ENCODE measurements around the gene RNF212B. TPM values are rescaled to one million over a fixed set of nuclear protein-coding genes. Genes with fewer than 3 reads are reported as not detected.
"Not testable (repeated sequence)": the region's sequence is repeated elsewhere in the genome, so short reads cannot be mapped to it uniquely, and the experiment has no call there.

RNF212B gene
- polyA plus RNA-seq, 3 donors from 2014 or later: not detected

DNA sequence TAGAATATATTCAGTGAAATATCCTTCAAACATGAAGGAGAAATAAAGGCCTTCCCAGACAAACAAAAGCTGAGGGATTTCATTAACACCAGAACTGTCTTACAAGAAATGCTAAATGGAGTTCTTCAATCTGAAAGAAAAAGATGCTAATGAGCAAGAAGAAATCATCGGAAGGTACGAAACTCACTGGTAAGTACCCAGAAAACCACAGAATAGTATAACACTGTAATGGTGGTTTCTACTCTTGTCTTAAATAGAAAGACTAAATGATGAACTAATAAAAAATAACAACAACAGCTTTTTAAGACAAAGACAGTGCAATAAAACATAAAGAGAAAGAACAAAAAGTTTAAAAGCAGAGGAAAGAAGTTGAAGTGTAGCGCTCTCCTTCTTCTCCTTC, 18.7 kb upstream of the RNF212B start:
- no peak for DNase-seq
- Mint-ChIP-seq H3K27ac (no peak overlapping the region), H3K27me3 (ENCODE audit: low read depth in 3 of 3) (peaks cover 1 to 8% (median 6%) of the 10 kb centered on the region in 3 donors)

DNA sequence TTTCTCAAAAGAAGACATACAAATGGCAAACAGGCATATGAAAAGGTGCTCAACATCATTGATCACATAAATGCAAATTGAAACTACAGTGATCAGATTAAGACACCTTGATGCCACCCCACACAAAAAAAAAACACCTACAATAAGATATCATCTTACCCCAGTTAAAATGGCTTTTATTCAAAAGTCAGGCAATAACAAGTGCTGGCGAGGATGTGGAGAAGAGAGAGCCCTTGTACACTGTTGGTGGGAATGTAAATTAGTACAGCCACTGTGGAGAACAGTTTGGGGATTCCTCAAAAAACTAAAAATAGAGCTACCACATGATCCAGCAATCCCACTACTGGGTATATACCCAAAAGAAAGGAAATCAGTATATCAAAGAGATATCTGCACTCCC, 12.8 kb upstream of the RNF212B start:
- DNase-seq; H3K9me3 Mint-ChIP-seq; H3K27me3 Mint-ChIP-seq (ENCODE audit: low read depth in 3 of 3); H3K36me3 Mint-ChIP-seq; H3K4me3 Mint-ChIP-seq; H3K27ac Mint-ChIP-seq; H3K4me1 Mint-ChIP-seq: not testable (repeated sequence)

More for the DNA sequence above, 18.7 kb upstream of the RNF212B start:
- no peak overlapping the region for H3K4me3 Mint-ChIP-seq
- H3K4me1 Mint-ChIP-seq: no peaks in the 10 kb centered on the region
- no peaks in the 10 kb centered on the region for H3K9me3 Mint-ChIP-seq
- no peaks in the 10 kb centered on the region for H3K36me3 Mint-ChIP-seq

DNA sequence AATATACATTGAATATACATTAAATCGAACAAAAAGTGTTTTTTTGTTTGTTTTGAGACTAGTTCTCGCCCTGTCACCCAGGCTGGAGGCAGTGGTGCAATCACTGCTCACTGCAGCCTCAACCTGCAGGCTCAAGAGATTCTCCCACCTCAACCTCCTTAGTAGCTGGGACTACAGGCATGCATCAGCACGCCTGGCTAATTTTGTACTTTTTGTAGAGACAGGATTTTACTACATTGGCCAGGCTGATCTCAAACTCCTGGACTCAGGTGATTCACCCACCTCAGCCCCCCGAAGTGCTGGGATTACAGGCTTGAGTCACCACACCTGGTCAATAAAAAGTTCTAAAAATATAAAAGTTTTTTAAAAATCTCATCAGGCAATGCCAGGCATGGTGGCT, 10.2 kb upstream of the RNF212B start:
- no peaks in the 10 kb centered on the region for H3K9me3 Mint-ChIP-seq
- H3K4me3 Mint-ChIP-seq: no peak overlapping the region
- H3K36me3 Mint-ChIP-seq: peaks cover 0 to 3% (median 0%) of the 10 kb centered on the region in 3 donors
- no peaks in the 10 kb centered on the region for H3K4me1 Mint-ChIP-seq
- DNase-seq: no peak
- peaks cover 4 to 10% (median 7%) of the 10 kb centered on the region in 3 donors for H3K27me3 Mint-ChIP-seq (ENCODE audit: low read depth in 3 of 3)
- no peak overlapping the region for H3K27ac Mint-ChIP-seq

DNA sequence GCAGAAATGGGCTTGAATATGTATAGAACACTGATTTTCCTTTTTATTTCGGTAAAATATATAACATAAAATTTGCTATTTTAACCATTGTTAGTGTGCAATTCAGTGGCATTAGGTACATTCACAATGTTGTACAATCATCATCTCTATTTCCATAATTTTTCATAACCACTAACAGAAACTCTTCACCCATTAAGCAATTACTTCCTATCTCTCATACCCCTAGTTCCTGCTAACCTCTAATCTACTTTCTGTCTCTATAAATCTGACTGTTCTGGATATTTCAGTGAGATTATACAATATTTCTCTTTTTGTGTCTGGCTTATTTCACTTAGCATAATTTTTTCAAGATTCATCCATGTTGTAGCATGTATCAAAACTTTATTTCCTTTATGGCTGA, 8.9 kb upstream of the RNF212B start:
- Mint-ChIP-seq H3K4me1 (no peaks in the 10 kb centered on the region), H3K27ac (no peak overlapping the region), H3K9me3 (no peaks in the 10 kb centered on the region), H3K27me3 (ENCODE audit: low read depth in 3 of 3) (peaks cover 2 to 10% (median 7%) of the 10 kb centered on the region in 3 donors), H3K36me3 (peaks cover 0 to 3% (median 0%) of the 10 kb centered on the region in 3 donors), H3K4me3 (no peak overlapping the region)
- no peak for DNase-seq

DNA sequence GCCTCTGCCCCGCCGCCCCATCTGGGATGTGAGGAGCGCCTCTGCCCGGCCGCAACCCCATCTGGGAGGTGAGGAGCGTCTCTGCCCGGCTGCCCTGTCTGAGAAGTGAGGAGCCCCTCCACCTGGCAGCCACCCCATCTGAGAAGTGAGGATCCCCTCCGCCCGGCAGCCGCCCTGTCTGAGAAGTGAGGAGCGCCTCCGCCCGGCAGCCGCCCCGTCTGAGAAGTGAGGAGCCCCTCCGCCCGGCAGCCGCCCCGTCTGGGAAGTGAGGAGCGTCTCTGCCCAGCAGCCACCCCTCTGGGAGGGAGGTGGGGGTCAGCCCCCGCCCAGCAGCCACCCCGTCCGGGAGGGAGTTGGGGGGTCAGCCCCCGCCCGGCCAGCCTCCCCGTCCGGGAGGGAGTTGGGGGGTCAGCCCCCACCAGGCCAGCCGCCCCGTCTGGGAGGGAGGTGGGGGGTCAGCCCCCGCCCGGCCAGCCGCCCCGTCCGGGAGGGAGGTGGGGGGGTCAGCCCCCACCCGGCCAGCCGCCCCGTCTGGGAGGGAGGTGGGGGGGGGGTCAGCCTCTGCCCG, 5.4 kb upstream of the RNF212B start:
- not testable (repeated sequence) for H3K4me3 Mint-ChIP-seq; H3K27me3 Mint-ChIP-seq (ENCODE audit: low read depth in 3 of 3); H3K36me3 Mint-ChIP-seq; DNase-seq; H3K9me3 Mint-ChIP-seq; H3K27ac Mint-ChIP-seq; H3K4me1 Mint-ChIP-seq

DNA sequence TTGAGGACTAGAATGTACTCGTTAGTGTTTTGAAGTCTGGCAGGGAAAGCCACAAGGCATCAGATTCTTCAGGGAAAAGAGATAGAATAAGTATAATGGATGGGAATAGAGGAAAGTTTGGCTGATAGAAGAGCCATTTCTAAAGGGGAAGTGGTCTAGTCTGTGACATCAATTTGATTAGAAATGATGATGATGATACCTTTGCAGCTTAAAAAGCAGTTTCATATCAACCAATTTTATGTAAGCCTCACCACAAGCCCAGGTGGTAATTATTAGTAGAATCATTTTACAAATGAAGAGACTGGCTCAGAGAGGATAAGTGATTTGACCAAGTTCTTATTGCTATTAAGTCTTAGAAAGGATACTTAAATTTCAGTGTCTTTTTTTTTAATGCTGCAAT, 2.9 kb downstream of the RNF212B start:
- Mint-ChIP-seq H3K4me3 (no peak overlapping the region), H3K27me3 (ENCODE audit: low read depth in 3 of 3) (peaks cover 0 to 10% (median 5%) of the 10 kb centered on the region in 3 donors), H3K36me3 (no peaks in the 10 kb centered on the region), H3K9me3 (no peaks in the 10 kb centered on the region), H3K4me1 (peaks cover 4 to 8% of the 10 kb centered on the region in 2 donors), H3K27ac (no peak overlapping the region)
- no peak for DNase-seq

DNA sequence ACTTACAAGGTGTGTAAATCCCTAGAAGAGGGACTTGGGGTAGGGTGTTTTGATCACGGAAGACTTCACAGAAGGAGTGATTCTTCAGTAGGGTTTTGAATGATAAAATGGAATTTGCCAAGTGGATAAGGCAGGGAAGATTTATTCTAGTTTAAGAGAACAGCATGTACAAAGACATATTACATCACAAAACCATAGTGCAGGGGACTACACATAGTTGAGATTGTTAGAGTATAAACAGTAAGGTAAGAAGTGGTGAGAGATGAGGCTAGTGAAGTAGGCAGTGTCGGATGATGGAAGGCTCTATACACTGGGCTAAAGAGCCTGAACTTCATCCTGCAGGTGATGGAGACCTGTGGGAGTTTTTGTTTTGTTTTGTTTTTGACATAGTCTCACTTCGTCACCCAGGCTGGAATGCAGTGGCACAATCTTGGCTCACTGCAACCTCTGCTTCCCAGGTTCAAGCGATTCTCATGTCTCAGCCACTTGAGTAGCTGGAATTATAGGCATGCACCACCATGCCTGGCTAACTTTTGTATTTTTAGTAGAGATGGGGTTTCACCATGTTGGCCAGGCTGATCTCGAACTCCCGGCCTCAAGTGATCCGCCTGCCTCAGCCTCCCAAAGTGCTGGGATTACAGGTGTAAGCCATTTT, 3.5 kb downstream of the RNF212B start:
- H3K36me3 Mint-ChIP-seq; H3K9me3 Mint-ChIP-seq; H3K4me1 Mint-ChIP-seq; H3K27ac Mint-ChIP-seq; H3K27me3 Mint-ChIP-seq (ENCODE audit: low read depth in 3 of 3); DNase-seq; H3K4me3 Mint-ChIP-seq: not testable (repeated sequence)

DNA sequence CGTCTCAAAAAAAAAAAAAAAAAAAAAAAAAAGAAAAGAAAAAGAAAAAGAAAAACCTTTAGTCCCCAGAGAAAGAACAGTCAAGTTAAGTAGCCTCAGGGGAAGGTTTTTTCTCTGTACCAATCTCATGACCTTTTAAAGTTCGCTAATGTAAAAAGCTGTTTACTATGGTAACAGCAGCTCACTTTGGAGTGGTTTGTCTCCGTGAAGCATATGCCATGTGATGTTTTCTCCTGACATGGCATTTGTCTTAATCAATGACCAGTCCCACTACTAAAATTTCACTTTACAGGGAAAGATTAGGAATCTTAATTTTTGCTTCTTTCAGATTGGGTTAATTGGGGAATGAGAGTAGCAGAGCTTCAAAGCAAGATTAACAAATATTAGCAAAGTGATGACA, 4.3 kb downstream of the RNF212B start:
- no peak overlapping the region for H3K4me3 Mint-ChIP-seq
- no peaks in the 10 kb centered on the region for H3K9me3 Mint-ChIP-seq
- H3K27ac Mint-ChIP-seq: no peak overlapping the region
- H3K36me3 Mint-ChIP-seq: no peaks in the 10 kb centered on the region
- peaks cover 0 to 8% (median 5%) of the 10 kb centered on the region in 3 donors for H3K27me3 Mint-ChIP-seq (ENCODE audit: low read depth in 3 of 3)
- no peak for DNase-seq
- peaks cover 4 to 8% of the 10 kb centered on the region in 2 donors for H3K4me1 Mint-ChIP-seq

DNA sequence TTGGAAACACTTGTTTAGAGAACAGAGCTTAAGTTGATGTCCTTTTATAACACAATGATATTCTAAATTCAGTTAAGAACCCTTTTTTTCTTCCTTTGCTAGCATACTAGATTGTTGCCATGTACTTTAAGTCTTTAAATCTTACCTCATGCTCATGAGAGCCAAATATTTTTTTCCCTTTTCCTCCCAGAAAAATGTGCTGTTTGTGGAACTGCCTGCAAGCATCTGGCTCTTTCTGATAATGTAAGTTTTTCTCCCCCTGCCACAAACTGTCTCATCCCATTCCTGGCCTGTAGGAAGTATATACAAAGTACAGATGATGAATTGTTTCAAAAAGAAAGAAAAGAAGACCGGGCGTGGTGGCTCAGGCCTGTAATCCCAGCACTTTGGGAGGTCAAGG, 5.3 kb downstream of the RNF212B start:
- Mint-ChIP-seq H3K9me3 (no peaks in the 10 kb centered on the region), H3K4me3 (no peak overlapping the region)

DNA sequence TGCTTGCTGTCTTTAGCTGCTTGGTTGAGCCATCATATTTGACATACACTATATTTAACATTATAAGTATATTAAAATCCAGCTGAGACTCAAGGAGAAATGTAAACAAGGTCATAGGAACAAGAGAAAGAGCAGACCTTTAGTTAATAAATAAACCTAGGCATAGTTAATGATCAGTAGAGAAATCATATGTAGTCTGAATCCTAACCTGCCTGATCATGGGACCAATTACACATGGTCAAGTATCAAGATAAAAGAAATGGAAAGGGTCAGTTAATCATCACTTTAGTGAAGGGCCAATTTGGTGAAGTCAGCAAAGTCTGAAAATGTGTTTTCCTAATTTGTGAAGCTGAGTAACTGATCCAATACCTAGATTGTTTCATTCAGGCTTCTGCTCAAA, 7.5 kb downstream of the RNF212B start:
- no peak overlapping the region for H3K4me3 Mint-ChIP-seq
- H3K4me1 Mint-ChIP-seq: no peaks in the 10 kb centered on the region
- DNase-seq: no peak
- no peaks in the 10 kb centered on the region for H3K36me3 Mint-ChIP-seq
- H3K27ac Mint-ChIP-seq: no peak overlapping the region
- peaks cover 0 to 5% (median 4%) of the 10 kb centered on the region in 3 donors for H3K27me3 Mint-ChIP-seq (ENCODE audit: low read depth in 3 of 3)
- no peaks in the 10 kb centered on the region for H3K9me3 Mint-ChIP-seq

More for the DNA sequence above, 5.3 kb downstream of the RNF212B start:
- peaks cover 0 to under 1% of the 10 kb centered on the region in 2 donors for H3K4me1 Mint-ChIP-seq
- H3K36me3 Mint-ChIP-seq: no peaks in the 10 kb centered on the region
- H3K27ac Mint-ChIP-seq: no peak overlapping the region
- peaks cover 0 to 5% (median 4%) of the 10 kb centered on the region in 3 donors for H3K27me3 Mint-ChIP-seq (ENCODE audit: low read depth in 3 of 3)
- DNase-seq: no peak

DNA sequence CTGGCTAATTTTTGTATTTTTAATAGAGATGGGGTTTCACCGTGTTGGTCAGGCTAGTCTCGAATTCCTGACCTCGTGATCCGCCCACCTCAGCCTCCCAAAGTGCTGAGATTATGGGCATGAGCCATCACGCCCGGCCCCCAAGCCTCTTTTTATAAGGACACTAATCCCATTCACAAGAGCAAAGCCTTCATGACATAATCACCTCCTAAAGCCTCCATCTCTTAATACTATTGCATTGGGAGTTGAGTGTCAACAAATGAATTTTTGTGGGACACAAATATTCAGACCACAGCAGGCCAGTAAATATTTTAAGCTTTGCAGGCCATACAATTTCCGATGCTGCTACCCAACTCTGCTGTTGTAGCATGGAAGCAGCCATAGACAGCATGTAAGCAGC, 10.9 kb downstream of the RNF212B start:
- Mint-ChIP-seq H3K36me3 (no peaks in the 10 kb centered on the region), H3K9me3 (no peaks in the 10 kb centered on the region), H3K4me1 (no peaks in the 10 kb centered on the region), H3K4me3 (no peak overlapping the region), H3K27ac (no peak overlapping the region), H3K27me3 (ENCODE audit: low read depth in 3 of 3) (peaks cover 2 to 8% (median 2%) of the 10 kb centered on the region in 3 donors)
- DNase-seq: no peak

DNA sequence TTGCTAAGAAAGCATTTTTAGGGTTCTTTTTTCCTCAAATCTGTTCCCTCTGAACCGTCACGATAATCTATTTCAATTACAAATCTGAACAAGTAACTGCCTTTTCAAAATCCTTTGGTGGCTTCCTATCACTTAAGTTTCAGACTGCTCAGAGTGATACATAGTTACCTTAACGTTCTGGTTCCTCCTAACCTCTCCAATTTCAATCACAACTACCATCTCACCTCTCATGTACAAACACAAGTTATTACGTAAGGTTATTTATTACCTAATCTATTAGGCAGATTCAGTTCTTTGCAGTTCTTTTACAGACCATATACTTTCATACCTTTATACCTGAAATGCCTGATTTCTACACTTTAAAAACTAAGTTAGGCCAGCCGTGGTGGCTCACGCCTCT, 12.1 kb downstream of the RNF212B start:
- DNase-seq: no peak
- Mint-ChIP-seq H3K36me3 (no peaks in the 10 kb centered on the region), H3K4me1 (no peaks in the 10 kb centered on the region), H3K27ac (no peak overlapping the region), H3K4me3 (no peak overlapping the region), H3K9me3 (no peaks in the 10 kb centered on the region), H3K27me3 (ENCODE audit: low read depth in 3 of 3) (peaks cover 2 to 8% (median 2%) of the 10 kb centered on the region in 3 donors)

DNA sequence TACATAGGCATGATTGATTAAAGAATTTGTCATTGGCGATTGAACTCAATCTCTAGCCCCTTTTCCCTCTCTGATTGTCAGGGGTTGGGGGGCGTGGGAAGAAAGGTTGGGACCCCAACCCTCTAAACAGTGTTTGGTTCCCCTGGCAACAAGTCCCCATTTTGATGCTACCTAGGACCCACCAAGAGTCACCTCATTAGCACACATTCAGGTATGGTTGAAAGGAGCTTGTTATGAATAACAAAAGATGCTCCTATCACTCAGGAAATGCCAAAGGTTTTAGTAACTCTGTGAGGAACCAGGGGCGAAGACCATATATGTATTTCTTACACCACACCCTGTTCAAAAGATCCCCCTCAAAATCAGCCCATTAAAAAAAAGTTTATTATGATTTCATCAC, 14.3 kb downstream of the RNF212B start:
- Mint-ChIP-seq H3K27ac (no peak overlapping the region), H3K27me3 (ENCODE audit: low read depth in 3 of 3) (peaks cover 2 to 8% (median 2%) of the 10 kb centered on the region in 3 donors), H3K4me3 (no peak overlapping the region), H3K36me3 (no peaks in the 10 kb centered on the region), H3K4me1 (no peaks in the 10 kb centered on the region), H3K9me3 (no peaks in the 10 kb centered on the region)
- no peak for DNase-seq

DNA sequence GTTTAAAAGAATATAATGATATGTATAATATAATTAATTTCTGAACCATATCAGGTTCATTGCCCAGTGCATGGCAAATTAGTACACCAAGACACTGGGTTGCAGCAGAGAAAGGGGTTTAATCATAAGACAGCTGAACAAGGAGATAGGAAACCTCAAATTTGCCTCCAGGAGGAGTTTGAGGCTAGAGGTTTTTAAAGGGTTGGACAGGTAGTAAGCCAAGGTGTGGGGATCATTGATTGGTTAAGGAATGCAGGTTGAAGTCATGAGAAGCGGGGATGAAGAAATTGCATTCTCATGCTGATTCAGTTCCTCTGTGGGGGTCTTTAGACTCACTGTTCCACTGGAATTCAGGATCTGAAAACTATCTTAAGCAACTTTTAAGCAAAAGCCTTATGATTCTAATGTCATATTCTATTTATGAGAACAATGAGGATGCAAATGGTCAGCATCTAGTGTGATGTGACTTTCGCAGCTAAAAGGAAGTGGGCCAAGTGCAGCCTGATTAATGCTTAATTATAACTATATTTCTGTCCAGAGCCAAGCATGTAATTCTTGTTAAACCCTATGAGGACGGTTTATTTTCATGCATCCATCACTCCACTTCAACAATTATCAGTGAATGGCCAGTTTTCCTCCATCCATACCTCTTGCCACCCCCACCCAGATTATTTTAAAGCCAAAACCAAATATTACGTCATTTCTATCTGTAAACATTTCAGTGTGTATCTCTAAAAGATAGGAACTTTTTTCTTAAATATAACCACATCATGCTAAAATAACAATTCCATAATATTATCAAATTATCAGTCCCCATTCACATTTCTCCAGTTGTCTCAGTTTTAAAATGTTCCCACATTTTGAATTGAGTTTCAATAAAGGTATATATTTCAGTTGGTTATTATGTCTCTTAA, 14.9 kb downstream of the RNF212B start:
- peaks cover 2 to 11% (median 6%) of the 10 kb centered on the region in 3 donors for H3K27me3 Mint-ChIP-seq (ENCODE audit: low read depth in 3 of 3)
- no peaks in the 10 kb centered on the region for H3K36me3 Mint-ChIP-seq
- H3K4me1 Mint-ChIP-seq: no peaks in the 10 kb centered on the region
- H3K27ac Mint-ChIP-seq: no peak overlapping the region
- H3K9me3 Mint-ChIP-seq: no peaks in the 10 kb centered on the region
- H3K4me3 Mint-ChIP-seq: no peak overlapping the region
- no peak for DNase-seq

All from immature natural killer cell (primary cell).